ENCODE measurements around the gene HMGN5.

The HMGN5 gene

DNA sequence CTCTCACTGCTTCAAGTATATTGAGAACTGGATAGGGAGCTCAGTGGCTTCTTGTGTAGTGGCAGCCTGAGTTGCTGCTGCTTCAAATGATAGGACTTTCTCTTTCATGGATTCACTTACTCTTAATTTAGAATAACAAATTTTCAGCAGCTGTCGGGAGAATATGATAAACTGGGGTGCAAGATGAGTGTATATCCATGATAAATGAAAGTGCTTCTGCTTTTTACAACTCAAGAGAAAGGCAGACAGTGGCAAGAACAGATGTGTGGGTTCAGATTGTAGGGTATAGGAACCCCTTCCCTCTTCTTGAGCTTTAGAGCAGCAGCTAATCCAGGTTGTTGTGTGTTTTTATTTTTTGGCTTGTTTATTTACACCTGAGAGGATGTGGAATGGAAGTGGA, 1.2 kb upstream of the HMGN5 start:
- no peak for DNase-seq (ENCODE audit: low spot score)
- TF ChIP-seq, protein P1, sequence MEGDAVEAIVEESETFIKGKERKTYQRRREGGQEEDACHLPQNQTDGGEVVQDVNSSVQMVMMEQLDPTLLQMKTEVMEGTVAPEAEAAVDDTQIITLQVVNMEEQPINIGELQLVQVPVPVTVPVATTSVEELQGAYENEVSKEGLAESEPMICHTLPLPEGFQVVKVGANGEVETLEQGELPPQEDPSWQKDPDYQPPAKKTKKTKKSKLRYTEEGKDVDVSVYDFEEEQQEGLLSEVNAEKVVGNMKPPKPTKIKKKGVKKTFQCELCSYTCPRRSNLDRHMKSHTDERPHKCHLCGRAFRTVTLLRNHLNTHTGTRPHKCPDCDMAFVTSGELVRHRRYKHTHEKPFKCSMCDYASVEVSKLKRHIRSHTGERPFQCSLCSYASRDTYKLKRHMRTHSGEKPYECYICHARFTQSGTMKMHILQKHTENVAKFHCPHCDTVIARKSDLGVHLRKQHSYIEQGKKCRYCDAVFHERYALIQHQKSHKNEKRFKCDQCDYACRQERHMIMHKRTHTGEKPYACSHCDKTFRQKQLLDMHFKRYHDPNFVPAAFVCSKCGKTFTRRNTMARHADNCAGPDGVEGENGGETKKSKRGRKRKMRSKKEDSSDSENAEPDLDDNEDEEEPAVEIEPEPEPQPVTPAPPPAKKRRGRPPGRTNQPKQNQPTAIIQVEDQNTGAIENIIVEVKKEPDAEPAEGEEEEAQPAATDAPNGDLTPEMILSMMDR (IDR thresholded peaks at IDR 0.05; ENCODE audit: extremely low read depth, insufficient read depth, missing control alignments) = no peak
- in situ Hi-C loops (cut with MboI; ENCODE audit: low pct_unique_long_range_greater_than_20kb, low sequenced_read_pairs, unreplicated experiment) = no loop called here

GRCh38 chrX:81202456-81202819, 725 bp upstream of the HMGN5 start:
- TF ChIP-seq, protein P1 (IDR thresholded peaks at IDR 0.05; ENCODE audit: extremely low read depth, insufficient read depth, missing control alignments) = no peak
- in situ Hi-C loops (cut with MboI; ENCODE audit: low pct_unique_long_range_greater_than_20kb, low sequenced_read_pairs, unreplicated experiment) = no loop called here
- no peak for DNase-seq (ENCODE audit: low spot score)

GRCh38 chrX:81201071-81201470, 642 bp downstream of the HMGN5 start:
- TF ChIP-seq, protein P1 (IDR thresholded peaks at IDR 0.05; ENCODE audit: extremely low read depth, insufficient read depth, missing control alignments) = no peak
- DNase-seq (ENCODE audit: low spot score) = no peak
- in situ Hi-C loops (cut with MboI; ENCODE audit: low pct_unique_long_range_greater_than_20kb, low sequenced_read_pairs, unreplicated experiment) = no loop called here

GRCh38 chrX:81195712-81196111, 6.0 kb downstream of the HMGN5 start:
- peak; percentile 32 for DNase-seq (ENCODE audit: low spot score)
- TF ChIP-seq, protein P1 (IDR thresholded peaks at IDR 0.05; ENCODE audit: extremely low read depth, insufficient read depth, missing control alignments) = peak; percentile 75
- in situ Hi-C loops (cut with MboI; ENCODE audit: low pct_unique_long_range_greater_than_20kb, low sequenced_read_pairs, unreplicated experiment) = loop anchor here (25.0 kb wide), 1 partner anchor 192 kb away; no protein-coding TSS in a partner anchor

- no peak for DNase-seq (ENCODE audit: low spot score)
- in situ Hi-C loops (cut with MboI; ENCODE audit: low pct_unique_long_range_greater_than_20kb, low sequenced_read_pairs, unreplicated experiment) = loop anchor here (25.0 kb wide), 1 partner anchor 192 kb away; no protein-coding TSS in a partner anchor
- TF ChIP-seq, protein P1 (IDR thresholded peaks at IDR 0.05; ENCODE audit: extremely low read depth, insufficient read depth, missing control alignments) = no peak
These were observed 6.5 kb downstream of the HMGN5 start for GRCh38 chrX:81195259-81195658.

GRCh38 chrX:81174286-81174685, 27.4 kb downstream of the HMGN5 start:
- TF ChIP-seq, protein P1 (IDR thresholded peaks at IDR 0.05; ENCODE audit: extremely low read depth, insufficient read depth, missing control alignments) = peak; percentile 24
- in situ Hi-C loops (cut with MboI; ENCODE audit: low pct_unique_long_range_greater_than_20kb, low sequenced_read_pairs, unreplicated experiment) = no loop called here
- DNase-seq (ENCODE audit: low spot score) = peak; percentile 9

GRCh38 chrX:81168391-81168790, 33.3 kb downstream of the HMGN5 start:
- in situ Hi-C loops (cut with MboI; ENCODE audit: low pct_unique_long_range_greater_than_20kb, low sequenced_read_pairs, unreplicated experiment) = no loop called here
- TF ChIP-seq, protein P1 (IDR thresholded peaks at IDR 0.05; ENCODE audit: extremely low read depth, insufficient read depth, missing control alignments) = no peak
- DNase-seq (ENCODE audit: low spot score) = no peak

Measured in GM13977 (cell line).